Mesenchymal stem cell (in vitro differentiated cells and primary cell): ENCODE results near the gene GALR3.

Experiments
- DNase-seq: peaks from one replicate; pipeline ENCODE4 v3.0.0-alpha.2; 2013
- H2AFZ ChIP-seq: one replicate; pipeline ENCODE4 v1.6.1; 2013; ENCODE audit warnings: low read depth, mild to moderate bottlenecking, control low read depth, inconsistent platforms, low read length, moderate library complexity
- H2AK5ac ChIP-seq: 2 replicates; pipeline ENCODE4 v1.6.1; 2013; ENCODE audit warnings: low read length, moderate library complexity, mild to moderate bottlenecking, inconsistent platforms; ENCODE audit not compliant: severe bottlenecking
- H2BK120ac ChIP-seq: one replicate; pipeline ENCODE4 v1.6.1; 2013; ENCODE audit warnings: low read depth, mild to moderate bottlenecking, inconsistent platforms, low read length, moderate library complexity
- H2BK12ac ChIP-seq, 2 experiments: one replicate each; pipeline ENCODE4 v1.6.1; 2013; ENCODE audit warnings: inconsistent platforms in 2 of 2, low read length in 2 of 2, mild to moderate bottlenecking in 2 of 2, moderate library complexity in 2 of 2, control low read depth in 1 of 2
- H2BK15ac ChIP-seq: one replicate; pipeline ENCODE4 v1.6.1; 2013; ENCODE audit warnings: mild to moderate bottlenecking, low read depth, inconsistent platforms; ENCODE audit not compliant: poor library complexity, severe bottlenecking
- H2BK5ac ChIP-seq: 2 replicates; pipeline ENCODE4 v1.6.1; 2013; ENCODE audit warnings: low read depth, mild to moderate bottlenecking, low read length, control low read depth, inconsistent platforms; ENCODE audit not compliant: poor library complexity, severe bottlenecking
- H3K14ac ChIP-seq, 2 experiments: one replicate each; pipeline ENCODE4 v1.6.1; 2013; ENCODE audit warnings: inconsistent platforms in 2 of 2, low read length in 2 of 2, control low read depth in 1 of 2, mild to moderate bottlenecking in 1 of 2, moderate library complexity in 1 of 2
- H3K18ac ChIP-seq, 2 experiments: one replicate each; pipeline ENCODE4 v1.6.1; 2013; ENCODE audit warnings: inconsistent platforms in 2 of 2, low read length in 2 of 2, control low read depth in 1 of 2, low read depth in 1 of 2, mild to moderate bottlenecking in 1 of 2
- H3K23ac ChIP-seq, 2 experiments: one replicate each; pipeline ENCODE4 v1.6.1; 2013; ENCODE audit warnings: inconsistent platforms in 2 of 2, low read length in 2 of 2, mild to moderate bottlenecking in 2 of 2, moderate library complexity in 2 of 2, control low read depth in 1 of 2
- H3K27ac ChIP-seq: 2 replicates; pipeline ENCODE4 v1.5.1; 2013; ENCODE audit warnings: mild to moderate bottlenecking, moderate library complexity, low read length, control low read depth, inconsistent platforms; ENCODE audit not compliant: poor library complexity, severe bottlenecking
- H3K27me3 ChIP-seq, 2 experiments: 2 replicates each; pipeline versions ENCODE4 v1.6.1 to v1.7.0; 2013; ENCODE audit warnings: low read length in 2 of 2, mild to moderate bottlenecking in 2 of 2, moderate library complexity in 2 of 2, control low read depth in 1 of 2, inconsistent platforms in 1 of 2; ENCODE audit not compliant: control insufficient read depth in 1 of 2, insufficient read depth in 1 of 2
- H3K36me3 ChIP-seq, 2 experiments: 2 replicates each; pipeline versions ENCODE4 v1.6.1 to v1.7.0; 2013; ENCODE audit warnings: low read length in 2 of 2, control low read depth in 1 of 2, inconsistent platforms in 1 of 2, low read depth in 1 of 2, mild to moderate bottlenecking in 1 of 2; ENCODE audit not compliant: insufficient read depth in 2 of 2, control insufficient read depth in 1 of 2
- H3K4ac ChIP-seq, 2 experiments: one replicate each; pipeline ENCODE4 v1.6.1; 2013; ENCODE audit warnings: inconsistent platforms in 2 of 2, low read length in 2 of 2, mild to moderate bottlenecking in 2 of 2, moderate library complexity in 2 of 2, control low read depth in 1 of 2, low read depth in 1 of 2
- H3K4me1 ChIP-seq: 2 replicates; pipeline ENCODE4 v1.6.1; 2013; ENCODE audit warnings: low read depth, low read length, control low read depth; ENCODE audit not compliant: control insufficient read depth, insufficient read depth
- H3K4me2 ChIP-seq: 2 replicates; pipeline ENCODE4 v1.6.1; 2013; ENCODE audit warnings: low read length, mild to moderate bottlenecking, inconsistent platforms; ENCODE audit not compliant: poor library complexity, severe bottlenecking
- H3K4me3 ChIP-seq, 2 experiments: 2 replicates each; pipeline versions ENCODE4 v1.5.1 to v1.7.0; 2013; ENCODE audit warnings: low read length in 2 of 2, mild to moderate bottlenecking in 2 of 2, control low read depth in 1 of 2, low read depth in 1 of 2; ENCODE audit not compliant: insufficient read depth in 1 of 2
- H3K79me1 ChIP-seq: replicated peaks from 2 replicates; pipeline ENCODE4 v1.6.1; 2013; ENCODE audit warnings: mild to moderate bottlenecking, control low read depth, low read length, inconsistent platforms; ENCODE audit not compliant: poor library complexity, severe bottlenecking
- H3K9ac ChIP-seq: 2 replicates; pipeline ENCODE4 v1.7.0; 2013; ENCODE audit warnings: mild to moderate bottlenecking, low read length, moderate library complexity
- H3K9me3 ChIP-seq: 2 replicates; pipeline ENCODE4 v1.7.0; 2013; ENCODE audit warnings: mild to moderate bottlenecking, low read length; ENCODE audit not compliant: control insufficient read depth
- H4K8ac ChIP-seq: one replicate; pipeline ENCODE4 v1.6.1; 2013; ENCODE audit warnings: inconsistent platforms, mild to moderate bottlenecking, low read length, moderate library complexity
- H4K91ac ChIP-seq: one replicate; pipeline ENCODE4 v1.6.1; 2013; ENCODE audit warnings: mild to moderate bottlenecking, low read length, inconsistent platforms
- WGBS: methylation state at CpG from one replicate; pipeline ENCODE4 v1.1.7; 2013; ENCODE audit warnings: mixed read lengths; 5-methylcytosine and 5-hydroxymethylcytosine counted together

The GALR3 gene

GRCh38 chr22:37777122-37777687 lies 46.0 kb upstream of the GALR3 start:
- H3K9me3 ChIP-seq = no peaks in the 10 kb centered on the region
- no peak overlapping the region for H2AFZ ChIP-seq
- no peaks in the 10 kb centered on the region for H3K27me3 ChIP-seq
- peaks cover 13% of the 10 kb centered on the region for H3K4me1 ChIP-seq
- peak; percentile 77 for DNase-seq
- H3K4me3 ChIP-seq = no peak overlapping the region
- H2BK15ac ChIP-seq = no peak overlapping the region
- no peak overlapping the region for H2AK5ac ChIP-seq
- 48% methylated on average over 10 of the region's 11 CpGs for WGBS
- H2BK120ac ChIP-seq = no peak overlapping the region
- no peak overlapping the region for H3K23ac ChIP-seq
- no peak overlapping the region for H3K9ac ChIP-seq
- H3K36me3 ChIP-seq = peaks cover 34 to 40% of the 10 kb centered on the region in 2 experiments
- no peak overlapping the region for H3K4me2 ChIP-seq
- no peaks in the 10 kb centered on the region for H3K79me1 ChIP-seq
- no peak overlapping the region for H3K18ac ChIP-seq
- no peak overlapping the region for H4K91ac ChIP-seq
- H3K14ac ChIP-seq = no peak overlapping the region
- H2BK5ac ChIP-seq = no peak overlapping the region
- no peak overlapping the region for H3K27ac ChIP-seq
- peak overlapping the region in 1 of 2 experiments; percentile 17 for H2BK12ac ChIP-seq
- no peak overlapping the region for H3K4ac ChIP-seq
- H4K8ac ChIP-seq = no peak overlapping the region

GRCh38 chr22:37778370-37779009 lies 44.7 kb upstream of the GALR3 start:
- Histone ChIP-seq H3K27ac (no peak overlapping the region), H3K18ac (no peak overlapping the region), H2AK5ac (no peak overlapping the region), H2BK120ac (no peak overlapping the region), H2BK5ac (no peak overlapping the region), H4K91ac (no peak overlapping the region), H2BK12ac (no peak overlapping the region), H4K8ac (no peak overlapping the region), H3K9ac (no peak overlapping the region), H3K9me3 (no peaks in the 10 kb centered on the region), H3K14ac (no peak overlapping the region), H2BK15ac (no peak overlapping the region), H3K27me3 (peaks cover 0 to under 1% of the 10 kb centered on the region in 2 experiments), H2AFZ (no peak overlapping the region), H3K4me3 (no peak overlapping the region), H3K23ac (no peak overlapping the region), H3K4ac (no peak overlapping the region), H3K4me1 (peaks cover 15% of the 10 kb centered on the region), H3K79me1 (no peaks in the 10 kb centered on the region), H3K4me2 (no peak overlapping the region), H3K36me3 (peaks cover 22 to 27% of the 10 kb centered on the region in 2 experiments)
- no peak for DNase-seq
- WGBS = 93% methylated on average over 10 of the region's 10 CpGs

GRCh38 chr22:37781434-37782059 lies 41.6 kb upstream of the GALR3 start:
- Histone ChIP-seq H2BK15ac (no peak overlapping the region), H3K18ac (peak overlapping the region in 1 of 2 experiments; percentile 16), H3K4me3 (no peak overlapping the region), H4K8ac (peak overlapping the region; percentile 55), H3K14ac (no peak overlapping the region), H3K9me3 (no peaks in the 10 kb centered on the region), H2AK5ac (no peak overlapping the region), H3K4me2 (no peak overlapping the region), H4K91ac (peak overlapping the region; percentile 1), H3K9ac (no peak overlapping the region), H3K79me1 (no peaks in the 10 kb centered on the region), H3K23ac (no peak overlapping the region), H3K36me3 (no peaks in the 10 kb centered on the region), H2AFZ (no peak overlapping the region), H3K4me1 (peaks cover 12% of the 10 kb centered on the region), H3K27me3 (peaks cover 0 to 9% of the 10 kb centered on the region in 2 experiments), H2BK5ac (no peak overlapping the region), H2BK120ac (no peak overlapping the region), H3K4ac (no peak overlapping the region), H3K27ac (no peak overlapping the region), H2BK12ac (peak overlapping the region in 1 of 2 experiments; percentile 51)
- no peak for DNase-seq
- WGBS = 84% methylated on average over 13 of the region's 13 CpGs

GRCh38 chr22:37782340-37783168 lies 40.6 kb upstream of the GALR3 start:
- Histone ChIP-seq H4K8ac (no peak overlapping the region), H3K27me3 (peaks cover 0 to 9% of the 10 kb centered on the region in 2 experiments), H4K91ac (no peak overlapping the region), H3K9ac (no peak overlapping the region), H3K4me3 (no peak overlapping the region), H2BK120ac (no peak overlapping the region), H3K79me1 (no peaks in the 10 kb centered on the region), H3K4ac (no peak overlapping the region), H2AK5ac (no peak overlapping the region), H3K36me3 (no peaks in the 10 kb centered on the region), H3K4me1 (peaks cover 6% of the 10 kb centered on the region), H3K14ac (no peak overlapping the region), H3K27ac (no peak overlapping the region), H2BK5ac (no peak overlapping the region), H3K4me2 (no peak overlapping the region), H3K18ac (peak overlapping the region in 1 of 2 experiments; percentile 26), H2BK12ac (no peak overlapping the region), H2BK15ac (no peak overlapping the region), H3K9me3 (no peaks in the 10 kb centered on the region), H2AFZ (no peak overlapping the region), H3K23ac (no peak overlapping the region)
- 51% methylated on average over 17 of the region's 18 CpGs for WGBS
- peak; percentile 73 for DNase-seq
